Measurements from ENCODE around the gene TPP2. TPM values are rescaled to one million over a fixed set of nuclear protein-coding genes. Genes with fewer than 3 reads are reported as not detected.

Gene TPP2
- total and polyA plus RNA-seq, 8 donors = 43.6 to 77.2 (median 70.2) TPM

- Histone ChIP-seq H3K36me3 (no peaks in the 10 kb centered on the region), H3K9me3 (no peaks in the 10 kb centered on the region), H3K4me1 (no peaks in the 10 kb centered on the region), H3K4me3 (no peak overlapping the region), H3K27me3 (no peaks in the 10 kb centered on the region), H3K27ac (no peak overlapping the region)
- intact Hi-C loops (cut with DNase I) = no loop called here
- DNase-seq (no peak), ATAC-seq (no peak)
- TF ChIP-seq, protein P1, sequence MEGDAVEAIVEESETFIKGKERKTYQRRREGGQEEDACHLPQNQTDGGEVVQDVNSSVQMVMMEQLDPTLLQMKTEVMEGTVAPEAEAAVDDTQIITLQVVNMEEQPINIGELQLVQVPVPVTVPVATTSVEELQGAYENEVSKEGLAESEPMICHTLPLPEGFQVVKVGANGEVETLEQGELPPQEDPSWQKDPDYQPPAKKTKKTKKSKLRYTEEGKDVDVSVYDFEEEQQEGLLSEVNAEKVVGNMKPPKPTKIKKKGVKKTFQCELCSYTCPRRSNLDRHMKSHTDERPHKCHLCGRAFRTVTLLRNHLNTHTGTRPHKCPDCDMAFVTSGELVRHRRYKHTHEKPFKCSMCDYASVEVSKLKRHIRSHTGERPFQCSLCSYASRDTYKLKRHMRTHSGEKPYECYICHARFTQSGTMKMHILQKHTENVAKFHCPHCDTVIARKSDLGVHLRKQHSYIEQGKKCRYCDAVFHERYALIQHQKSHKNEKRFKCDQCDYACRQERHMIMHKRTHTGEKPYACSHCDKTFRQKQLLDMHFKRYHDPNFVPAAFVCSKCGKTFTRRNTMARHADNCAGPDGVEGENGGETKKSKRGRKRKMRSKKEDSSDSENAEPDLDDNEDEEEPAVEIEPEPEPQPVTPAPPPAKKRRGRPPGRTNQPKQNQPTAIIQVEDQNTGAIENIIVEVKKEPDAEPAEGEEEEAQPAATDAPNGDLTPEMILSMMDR (IDR thresholded peaks at IDR 0.05) = no peak
These were observed 30.3 kb upstream of the TPP2 start for GRCh38 chr13:102566513-102566912.

- Histone ChIP-seq H3K4me1 (no peaks in the 10 kb centered on the region), H3K36me3 (no peaks in the 10 kb centered on the region), H3K27ac (no peak overlapping the region), H3K27me3 (no peaks in the 10 kb centered on the region), H3K4me3 (no peak overlapping the region), H3K9me3 (no peaks in the 10 kb centered on the region)
- DNase-seq = no peak
- ATAC-seq = no peak
- intact Hi-C loops (cut with DNase I) = no loop called here
- TF ChIP-seq, protein P1 (IDR thresholded peaks at IDR 0.05) = no peak
These were observed 28.9 kb upstream of the TPP2 start for GRCh38 chr13:102567857-102568256.

DNA sequence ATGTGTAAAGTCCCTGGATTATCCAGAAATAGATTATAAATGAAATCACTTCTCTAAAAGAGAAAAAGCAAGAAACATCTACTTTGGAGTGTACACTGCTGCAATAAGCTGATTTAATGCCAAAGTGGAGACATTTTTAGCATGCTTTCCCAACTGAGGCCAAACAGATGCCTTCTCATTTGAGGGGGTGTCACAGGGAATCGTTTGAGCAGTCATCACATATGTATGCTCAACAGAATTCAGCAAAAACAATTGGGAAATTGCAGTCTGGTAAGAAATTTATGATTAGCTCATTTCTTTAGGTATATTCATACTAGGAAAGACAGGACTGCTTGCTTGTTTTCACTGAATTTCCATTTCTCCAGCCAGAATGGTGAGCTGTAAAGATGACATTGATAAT lies 27.3 kb upstream of the TPP2 start:
- no peak for DNase-seq
- no peak for ATAC-seq
- H3K9me3 ChIP-seq = no peaks in the 10 kb centered on the region
- H3K4me1 ChIP-seq = no peaks in the 10 kb centered on the region
- no peak overlapping the region for H3K27ac ChIP-seq
- TF ChIP-seq, protein P1 (IDR thresholded peaks at IDR 0.05) = no peak
- H3K4me3 ChIP-seq = no peak overlapping the region
- H3K27me3 ChIP-seq = no peaks in the 10 kb centered on the region
- no peaks in the 10 kb centered on the region for H3K36me3 ChIP-seq
- intact Hi-C loops (cut with DNase I) = no loop called here

- no peaks in the 10 kb centered on the region for H3K4me1 ChIP-seq
- intact Hi-C loops (cut with DNase I) = no loop called here
- H3K4me3 ChIP-seq = no peak overlapping the region
These were observed 25.7 kb upstream of the TPP2 start for GRCh38 chr13:102571075-102571474.

DNA sequence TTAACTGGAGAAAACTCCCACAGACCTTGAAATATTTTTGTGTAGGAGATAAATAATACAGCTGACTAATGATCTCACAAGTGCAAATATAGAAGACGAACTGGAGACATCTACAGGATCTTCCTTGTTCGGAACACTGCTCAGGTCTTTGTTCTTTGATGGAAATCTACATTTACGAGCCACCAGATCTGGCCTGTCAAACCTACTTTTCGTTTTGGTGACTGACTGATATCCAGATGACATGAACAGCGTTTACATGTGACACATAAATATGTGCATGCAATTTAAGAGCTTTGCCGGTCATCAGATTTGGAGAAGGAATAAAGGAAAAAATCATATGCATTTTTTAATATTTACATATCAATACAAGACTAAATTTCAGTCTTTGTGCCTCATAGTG lies 24.5 kb upstream of the TPP2 start:
- Histone ChIP-seq H3K4me1 (no peaks in the 10 kb centered on the region), H3K9me3 (no peaks in the 10 kb centered on the region), H3K36me3 (no peaks in the 10 kb centered on the region), H3K27me3 (no peaks in the 10 kb centered on the region), H3K4me3 (no peak overlapping the region), H3K27ac (no peak overlapping the region)
- intact Hi-C loops (cut with DNase I) = no loop called here
- ATAC-seq (no peak), DNase-seq (no peak)
- TF ChIP-seq, protein P1 (IDR thresholded peaks at IDR 0.05) = no peak

More at GRCh38 chr13:102571075-102571474, 25.7 kb upstream of the TPP2 start:
- H3K9me3 ChIP-seq = no peaks in the 10 kb centered on the region
- DNase-seq (no peak), ATAC-seq (no peak)
- H3K27ac ChIP-seq = no peak overlapping the region
- no peaks in the 10 kb centered on the region for H3K36me3 ChIP-seq
- H3K27me3 ChIP-seq = no peaks in the 10 kb centered on the region
- TF ChIP-seq, protein P1 (IDR thresholded peaks at IDR 0.05) = no peak
